Left ventricle myocardium inferior (tissue), 1 donor: Measurements from ENCODE around the gene OR51E2. TPM values are rescaled to one million over a fixed set of nuclear protein-coding genes. Genes with fewer than 3 reads are reported as not detected.

ENCODE experiments used
- DNase-seq: peaks from one replicate; pipeline ENCODE4 v3.0.0-alpha.2; 2020
- H3K27ac ChIP-seq: fragments of 200-600 bp; replicated peaks from 2 replicates; pipeline ENCODE4 v1.8.0; 2021
- H3K27me3 ChIP-seq: fragments of 200-600 bp; 2 replicates; pipeline ENCODE4 v1.8.0; 2021; ENCODE audit warnings: low read depth
- H3K36me3 ChIP-seq: fragments of 200-600 bp; 2 replicates; pipeline ENCODE4 v1.8.0; 2021
- H3K4me1 ChIP-seq: fragments of 200-600 bp; 2 replicates; pipeline ENCODE4 v1.8.0; 2021
- H3K4me3 ChIP-seq: fragments of 200-600 bp; 2 replicates; pipeline ENCODE4 v1.8.0; 2021; ENCODE audit warnings: mild to moderate bottlenecking, moderate library complexity
- H3K9me3 ChIP-seq: fragments of 200-600 bp; replicated peaks from 2 replicates; pipeline ENCODE4 v1.8.0; 2021
- CTCF ChIP-seq: fragments of 200-600 bp; IDR thresholded peaks from 2 replicates; pipeline ENCODE4 v1.8.0; 2021; ENCODE audit warnings: antibody characterized with exemption, mild to moderate bottlenecking, borderline replicate concordance
- intact Hi-C: fragments of 100-400 bp; cut with micrococcal nuclease; formaldehyde crosslinking; loops from one replicate; pipeline ENCODE4 v1.11.0; 2022
- total RNA-seq: library from RNA; stranded (reverse); fragmentation: NEBNext Ultra II Directional; extraction: Animal tissue kit (Norgen Biotek cat#: 25700); gene quantifications from one replicate; pipeline ENCODE4 v1.2.1, GENCODE V29; 2021
- donor health status: DM: no; HTN: yes; CAD: no; lungs with severe emphysema.

Gene OR51E2
- total RNA-seq, 1 donor from 2014 or later, result not detected

GRCh38 chr11:4644233-4644632 is 53.4 kb downstream of the OR51E2 start:
- H3K9me3 ChIP-seq, result no peaks in the 10 kb centered on the region
- no peaks in the 10 kb centered on the region for H3K36me3 ChIP-seq
- intact Hi-C loops, result loop anchor here (10.0 kb wide), 1 partner anchor 51 kb away; the partner anchor contains the start of gene OR51E2
- peaks cover 74% of the 10 kb centered on the region for H3K4me1 ChIP-seq
- no peak for TF ChIP-seq CTCF
- peak overlapping the region; percentile 89 for H3K27ac ChIP-seq
- H3K27me3 ChIP-seq, result no peaks in the 10 kb centered on the region
- peak overlapping the region; percentile 62 for H3K4me3 ChIP-seq
- DNase-seq, result no peak

- Histone ChIP-seq H3K4me3 (peak within 1 kb of the TSS; percentile 62), H3K9me3 (no peaks in the 10 kb centered on the region), H3K4me1 (peaks cover 71% of the 10 kb centered on the region), H3K36me3 (no peaks in the 10 kb centered on the region), H3K27me3 (no peaks in the 10 kb centered on the region), H3K27ac (peak within 1 kb of the TSS; percentile 89)
- DNase-seq, result no peak
- TF ChIP-seq CTCF, result no peak
- intact Hi-C loops, result loop anchor here (10.0 kb wide), 1 partner anchor 51 kb away; the partner anchor contains the start of gene OR51E2
These were observed 54.0 kb downstream of the OR51E2 start, which contains the start of gene OR51E1 for GRCh38 chr11:4643682-4644081. TSS of gene OR51E1 (plus strand) at chr11:4643982. CDS start at chr11:4652527, 8,545 bp downstream.

- Histone ChIP-seq H3K4me3 (peak overlapping the region; percentile 62), H3K27ac (peak overlapping the region; percentile 89), H3K36me3 (no peaks in the 10 kb centered on the region), H3K27me3 (no peaks in the 10 kb centered on the region), H3K9me3 (no peaks in the 10 kb centered on the region), H3K4me1 (peaks cover 65% of the 10 kb centered on the region)
- DNase-seq, result peak; percentile 43
- no peak for TF ChIP-seq CTCF
- intact Hi-C loops, result loop anchor here (10.0 kb wide), 1 partner anchor 52 kb away; the partner anchor contains the start of gene OR51E2
These were observed 54.6 kb downstream of the OR51E2 start for GRCh38 chr11:4643076-4643475.

GRCh38 chr11:4642043-4642442 is 55.6 kb downstream of the OR51E2 start:
- Histone ChIP-seq H3K27ac (peak overlapping the region; percentile 89), H3K36me3 (no peaks in the 10 kb centered on the region), H3K9me3 (no peaks in the 10 kb centered on the region), H3K27me3 (no peaks in the 10 kb centered on the region), H3K4me3 (no peak overlapping the region), H3K4me1 (peaks cover 60% of the 10 kb centered on the region)
- no peak for DNase-seq
- TF ChIP-seq CTCF, result no peak
- intact Hi-C loops, result loop anchor here (10.0 kb wide), 1 partner anchor 53 kb away; the partner anchor contains the start of gene OR51E2

- H3K27me3 ChIP-seq, result no peaks in the 10 kb centered on the region
- peak overlapping the region; percentile 89 for H3K27ac ChIP-seq
- H3K9me3 ChIP-seq, result no peaks in the 10 kb centered on the region
- H3K4me1 ChIP-seq, result peaks cover 56% of the 10 kb centered on the region
- DNase-seq, result no peak
- TF ChIP-seq CTCF, result no peak
- no peaks in the 10 kb centered on the region for H3K36me3 ChIP-seq
- intact Hi-C loops, result loop anchor here (10.0 kb wide), 1 partner anchor 53 kb away; the partner anchor contains the start of gene OR51E2
- H3K4me3 ChIP-seq, result no peak overlapping the region
These were observed 56.2 kb downstream of the OR51E2 start for GRCh38 chr11:4641501-4641900.
